Urinary bladder (tissue), 4 donors: Measurements from ENCODE around the gene CIT. TPM values are rescaled to one million over a fixed set of nuclear protein-coding genes. Genes with fewer than 3 reads are reported as not detected.
"Not testable (repeated sequence)": the region's sequence is repeated elsewhere in the genome, so short reads cannot be mapped to it uniquely, and the experiment has no call there.

Experiments used
- DNase-seq: peaks from one replicate; pipeline ENCODE4 v3.0.0-alpha.2; 2015; ENCODE audit errors: extremely low spot score
- H3K27ac ChIP-seq: one replicate; pipeline ENCODE4 v1.5.1; 2013; ENCODE audit warnings: low read depth, mild to moderate bottlenecking, moderate library complexity
- H3K36me3 ChIP-seq: one replicate; pipeline ENCODE4 v1.6.1; 2013; ENCODE audit warnings: mild to moderate bottlenecking, moderate library complexity; ENCODE audit not compliant: insufficient read depth
- H3K4me1 ChIP-seq: one replicate; pipeline ENCODE4 v1.6.1; 2013; ENCODE audit warnings: mild to moderate bottlenecking, moderate library complexity; ENCODE audit not compliant: insufficient read depth
- H3K4me3 ChIP-seq: one replicate; pipeline ENCODE4 v1.5.1; 2013; ENCODE audit warnings: low read depth, low read length
- WGBS: extraction: QIAGEN DNeasy Blood & Tissue Kit; methylation state at CpG from one replicate; pipeline ENCODE4 v1.1.7; 2013; 5-methylcytosine and 5-hydroxymethylcytosine counted together
- polyA plus RNA-seq: library from polyadenylated mRNA; stranded (reverse); fragments of 200-250 nt; gene quantifications from one replicate; pipeline ENCODE4 v1.2.3, GENCODE V29; 2013
- total RNA-seq: library from RNA; depleted of rRNA; stranded (reverse); fragments of >200 nt; gene quantifications from one replicate; pipeline ENCODE4 v1.2.3, GENCODE V29; 2014
- donor health status: healthy with polysubstance abuse.
- donor health status: healthy.

CIT gene
- total and polyA plus RNA-seq, 2 donors: 1.7 to 23.3 TPM

DNA sequence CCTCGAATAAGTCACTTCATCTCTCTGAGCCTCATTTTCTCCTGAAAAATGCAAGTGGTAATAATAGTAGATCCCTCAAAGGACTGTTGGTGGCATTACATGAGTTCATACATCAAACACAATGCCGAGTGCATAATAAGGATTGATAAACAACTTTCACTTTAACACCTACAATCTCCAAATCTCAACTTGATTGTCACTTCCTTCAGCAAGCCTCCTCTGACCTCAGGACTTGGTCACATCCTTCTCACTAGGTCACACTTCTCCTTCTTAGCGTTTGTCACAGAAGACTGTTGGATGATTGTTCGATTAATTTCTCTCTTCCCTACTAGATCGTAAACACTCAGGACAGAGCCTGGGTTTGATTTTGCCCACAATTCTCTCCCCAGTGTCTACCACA, 217.0 kb downstream of the CIT start:
- no peak for DNase-seq
- Histone ChIP-seq H3K4me3 (no peak overlapping the region), H3K4me1 (no peaks in the 10 kb centered on the region), H3K27ac (no peak overlapping the region), H3K36me3 (no peaks in the 10 kb centered on the region)
- 75% methylated on average over 5 of the region's 5 CpGs for WGBS

DNA sequence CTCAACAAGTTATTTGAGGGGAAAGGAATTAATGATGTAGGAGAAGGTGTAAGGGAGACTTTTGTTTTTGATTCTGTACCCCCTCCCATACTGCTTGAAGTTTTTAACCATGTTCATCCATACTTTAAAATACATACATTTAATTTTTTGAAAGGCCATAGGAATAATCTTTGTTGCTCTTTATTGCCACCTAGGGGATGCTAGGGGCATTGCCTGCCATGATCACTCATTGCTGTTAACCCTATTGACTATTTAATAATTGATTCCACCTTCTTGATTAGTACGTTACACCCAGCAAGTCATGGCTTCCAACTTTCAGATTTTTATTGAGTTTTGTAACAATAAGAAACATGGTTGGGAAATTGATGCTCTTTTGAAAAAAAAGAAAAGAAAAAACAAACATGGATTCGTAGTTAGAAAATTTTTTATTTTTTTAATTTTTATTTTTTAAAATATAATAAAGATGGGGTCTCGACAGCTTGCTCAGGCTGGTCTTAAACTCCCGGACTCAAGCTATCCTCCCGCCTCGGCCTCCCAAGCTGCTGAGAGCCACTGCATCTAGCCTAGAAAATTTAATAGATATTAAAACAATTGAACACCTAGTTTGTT, 217.7 kb downstream of the CIT start:
- Histone ChIP-seq H3K4me1 (no peaks in the 10 kb centered on the region), H3K27ac (no peak overlapping the region), H3K36me3 (no peaks in the 10 kb centered on the region), H3K4me3 (no peak overlapping the region)
- 36% methylated on average over 6 of the region's 6 CpGs for WGBS
- no peak for DNase-seq

DNA sequence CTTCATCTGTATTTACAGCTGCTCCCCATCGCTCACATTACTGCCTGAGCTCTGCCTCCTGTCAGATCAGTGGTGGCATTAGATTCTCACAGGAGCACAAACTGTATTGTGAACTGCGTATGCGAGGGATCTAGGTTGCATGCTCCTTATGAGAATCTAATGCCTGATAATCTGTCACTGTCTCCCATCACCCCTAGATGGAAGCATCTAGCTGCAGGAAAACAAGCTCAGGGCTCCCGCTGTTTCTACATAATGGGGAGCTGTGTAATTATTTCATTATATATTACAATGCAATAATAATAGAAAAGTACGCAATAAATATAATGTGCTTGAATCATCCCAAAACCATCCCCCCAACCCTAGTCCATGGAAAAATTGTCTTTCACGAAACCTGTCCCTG, 219.0 kb downstream of the CIT start:
- not testable (repeated sequence) for DNase-seq, H3K27ac ChIP-seq, H3K36me3 ChIP-seq, H3K4me3 ChIP-seq, H3K4me1 ChIP-seq
- 91% methylated on average over 6 of the region's 6 CpGs for WGBS

DNA sequence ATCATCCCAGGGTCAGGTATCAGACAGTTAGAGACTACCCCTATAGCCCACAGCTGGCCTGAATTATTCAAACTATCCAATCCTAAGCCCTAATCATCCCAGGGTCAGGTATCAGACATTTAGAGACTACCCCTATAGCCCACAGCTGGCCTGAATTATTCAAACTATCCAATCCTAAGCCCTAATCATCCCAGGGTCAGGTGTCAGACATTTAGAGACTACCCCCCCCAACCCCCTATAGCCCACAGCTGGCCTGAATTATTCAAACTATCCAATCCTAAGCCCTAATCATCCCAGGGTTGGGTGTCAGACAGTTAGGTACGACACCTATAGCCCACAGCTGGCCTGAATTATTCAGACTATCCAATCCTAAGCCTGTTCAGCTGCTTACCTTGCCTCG, 220.1 kb downstream of the CIT start:
- WGBS: 56% methylated on average over 2 of the region's 2 CpGs
- not testable (repeated sequence) for DNase-seq, H3K36me3 ChIP-seq, H3K4me3 ChIP-seq, H3K4me1 ChIP-seq, H3K27ac ChIP-seq

DNA sequence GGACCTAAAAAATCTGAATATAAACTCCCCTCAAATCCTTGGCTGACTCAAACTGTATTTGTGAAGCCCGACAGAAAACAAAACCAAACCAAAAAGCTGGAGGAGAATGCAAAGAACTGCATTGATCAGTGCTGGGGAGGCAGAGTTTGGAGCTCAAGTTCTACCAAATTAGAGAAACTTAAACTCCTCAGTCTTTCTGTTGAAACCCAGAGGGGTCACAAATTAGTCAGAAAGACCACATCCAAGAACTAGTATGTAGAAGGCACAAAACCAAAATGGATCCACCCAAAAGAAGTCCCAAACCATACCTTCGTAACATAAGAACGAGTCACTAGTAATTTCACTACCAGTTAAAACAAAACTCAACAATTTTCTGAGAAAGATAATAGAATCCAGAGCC, 224.5 kb downstream of the CIT start:
- Histone ChIP-seq H3K27ac (no peak overlapping the region), H3K36me3 (no peaks in the 10 kb centered on the region), H3K4me1 (no peaks in the 10 kb centered on the region), H3K4me3 (no peak overlapping the region)
- 64% methylated on average over 3 of the region's 3 CpGs for WGBS
- no peak for DNase-seq

DNA sequence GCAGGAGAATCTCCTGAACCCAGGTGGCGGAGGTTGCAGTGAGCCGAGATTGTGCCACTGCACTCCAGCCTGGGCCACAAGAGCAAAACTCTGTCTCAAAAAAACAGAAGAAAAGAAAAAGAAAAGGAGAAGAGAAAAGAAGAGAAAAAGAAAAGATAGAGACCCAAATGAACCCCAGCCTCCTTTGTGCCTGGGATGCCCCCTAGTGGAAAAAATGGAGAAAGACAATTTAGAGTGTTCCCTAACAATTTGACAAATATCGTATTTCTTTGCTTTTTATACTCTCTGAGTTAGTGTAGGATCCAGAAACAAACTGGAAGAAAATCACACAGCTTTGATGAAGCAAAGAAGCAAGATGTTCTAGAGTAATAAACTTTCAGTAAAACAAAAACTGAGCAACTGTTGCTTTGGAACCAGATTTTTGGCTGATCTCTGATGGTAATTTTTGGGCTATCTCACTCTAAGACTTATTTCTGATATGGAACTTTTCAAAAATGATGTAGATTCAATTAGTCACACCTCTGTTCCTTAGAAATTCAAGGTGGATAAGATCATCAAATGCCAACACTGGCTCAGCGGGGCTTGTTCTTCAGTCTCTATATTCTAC, 227.8 kb downstream of the CIT start:
- Histone ChIP-seq H3K4me1 (no peaks in the 10 kb centered on the region), H3K27ac (no peak overlapping the region), H3K4me3 (no peak overlapping the region), H3K36me3 (no peaks in the 10 kb centered on the region)
- DNase-seq: no peak
- 68% methylated on average over 4 of the region's 4 CpGs for WGBS

DNA sequence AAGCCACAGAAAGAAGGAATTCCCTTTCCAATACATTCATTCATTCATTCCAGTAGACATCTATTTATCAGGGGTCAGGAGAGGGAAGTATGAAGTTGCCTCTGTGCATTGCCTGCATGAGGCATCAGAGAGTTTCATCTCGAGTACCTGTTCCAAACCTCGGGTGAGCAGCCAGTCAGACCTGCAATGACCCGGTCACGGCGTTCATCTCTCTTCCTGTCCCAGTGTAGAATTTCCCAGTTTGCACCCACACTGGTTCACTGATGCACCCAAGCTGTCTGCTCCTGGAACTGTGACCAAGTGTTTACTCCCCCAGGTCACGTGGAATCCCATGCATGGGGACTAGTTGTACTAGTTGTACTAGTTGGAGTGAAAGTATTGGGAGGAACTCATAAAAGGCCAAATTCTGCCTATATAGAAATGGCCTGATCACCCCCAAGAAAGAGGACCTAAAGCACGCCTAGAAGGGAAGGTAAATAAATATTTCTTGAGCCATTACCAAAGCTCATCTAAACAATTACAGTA, 231.5 kb downstream of the CIT start:
- no peak for DNase-seq
- Histone ChIP-seq H3K36me3 (no peaks in the 10 kb centered on the region), H3K4me3 (no peak overlapping the region), H3K4me1 (no peaks in the 10 kb centered on the region), H3K27ac (no peak overlapping the region)
- 86% methylated on average over 7 of the region's 7 CpGs for WGBS

DNA sequence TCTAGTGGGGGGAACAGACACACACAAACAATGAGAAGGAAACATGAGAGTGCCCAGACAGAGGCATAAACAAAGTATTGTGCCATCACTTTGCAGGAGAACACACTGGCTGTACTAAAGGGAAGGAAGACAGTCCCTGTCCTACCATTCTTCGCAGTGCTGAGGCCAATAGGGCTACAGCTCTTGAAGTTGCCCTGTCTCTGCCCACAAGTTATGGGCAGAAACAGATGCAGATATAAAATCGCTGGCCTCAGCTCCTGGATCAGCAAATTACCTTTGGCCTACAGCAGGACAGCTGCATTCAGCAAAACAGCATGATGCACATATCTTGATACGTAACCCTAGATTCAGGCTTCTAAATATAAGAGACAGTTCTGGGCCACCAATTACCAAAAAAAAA, 232.2 kb downstream of the CIT start:
- Histone ChIP-seq H3K27ac (no peak overlapping the region), H3K36me3 (no peaks in the 10 kb centered on the region), H3K4me1 (no peaks in the 10 kb centered on the region), H3K4me3 (no peak overlapping the region)
- WGBS: 86% methylated on average over 3 of the region's 3 CpGs
- no peak for DNase-seq

DNA sequence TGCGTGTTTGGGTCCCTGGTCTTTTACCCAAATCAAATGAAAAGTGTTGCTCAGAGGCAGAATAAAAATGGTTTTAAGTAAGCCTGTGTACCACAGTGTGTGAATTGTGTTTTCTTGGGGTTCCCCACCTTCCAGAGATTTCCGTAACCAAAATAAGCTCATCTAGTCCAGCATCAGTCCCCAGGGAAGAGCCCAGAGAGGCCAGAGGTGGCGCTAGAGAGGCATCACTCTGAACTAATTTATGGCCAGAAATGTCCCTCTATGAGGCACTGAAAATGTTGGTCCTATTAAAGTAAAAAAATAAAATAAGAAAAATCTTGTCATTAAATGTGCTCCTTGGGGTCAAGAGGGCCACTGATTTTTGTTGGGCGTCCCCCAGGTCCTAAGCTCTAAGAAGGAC, 234.1 kb downstream of the CIT start:
- no peaks in the 10 kb centered on the region for H3K4me1 ChIP-seq
- no peak overlapping the region for H3K4me3 ChIP-seq
- no peak for DNase-seq
- 69% methylated on average over 4 of the region's 4 CpGs for whole genome bisulfite sequencing
- no peak overlapping the region for H3K27ac ChIP-seq
- no peaks in the 10 kb centered on the region for H3K36me3 ChIP-seq

Other genes starting within 250 kb of the CIT start
- 15.6 TPM for gene PRKAB1, start 209.2 kb downstream of the CIT start, total RNA-seq
- gene PRKAB1, start 209.2 kb downstream of the CIT start, polyA plus RNA-seq: 27.9 TPM
- gene BICDL1, start 111.9 kb upstream of the CIT start, total RNA-seq: 2.4 TPM
- 1.1 TPM for gene BICDL1, start 111.9 kb upstream of the CIT start, polyA plus RNA-seq
- gene RAB35, start 239.4 kb upstream of the CIT start, total RNA-seq: 14.9 TPM
- gene RAB35, start 239.4 kb upstream of the CIT start, polyA plus RNA-seq: 42.4 TPM